K562 (cell line): ENCODE results near the gene QPRT. TPM values are rescaled to one million over a fixed set of nuclear protein-coding genes. Genes with fewer than 3 reads are reported as not detected.

Experiments used
- ARID4B ChIP-seq: sonication (generic); formaldehyde crosslinking; IDR thresholded peaks from 2 replicates; pipeline ENCODE4 v1.8.0; 2022; ENCODE audit warnings: mild to moderate bottlenecking, missing genetic modification reagents
- BACH1 ChIP-seq: fragments of 200-800 bp; sonication (Bioruptor generic); IDR thresholded peaks from 2 replicates; pipeline ENCODE4 v1.6.1; 2016; ENCODE audit warnings: missing genetic modification characterization, missing compliant biosample characterization
- E2F1 ChIP-seq: sonication (generic); formaldehyde crosslinking; IDR thresholded peaks from 2 replicates; pipeline ENCODE4 v1.8.1; 2023; ENCODE audit warnings: mild to moderate bottlenecking, missing genetic modification reagents, moderate library complexity
- HDAC2 ChIP-seq: fragments of 450-650 bp; IDR thresholded peaks from 2 replicates; pipeline ENCODE4 v1.6.1; 2016; ENCODE audit warnings: mild to moderate bottlenecking
- HNRNPL ChIP-seq: fragments of 200-400 bp; formaldehyde crosslinking; IDR thresholded peaks from 2 replicates; pipeline ENCODE4 v1.6.1; 2017; ENCODE audit warnings: low read depth, mild to moderate bottlenecking, low read length
- NR2C2 ChIP-seq, 2 experiments: fragments of 200-800 bp in 1 of 2; sonication (Bioruptor generic) in 1 of 2; sonication (generic) in 1 of 2; formaldehyde crosslinking in 1 of 2; IDR thresholded peaks; 2 replicates each; pipeline versions ENCODE4 v1.6.1 to v1.8.0; 2016 to 2022; ENCODE audit warnings: mild to moderate bottlenecking in 1 of 2, missing compliant biosample characterization in 1 of 2, missing genetic modification characterization in 1 of 2, missing genetic modification reagents in 1 of 2
- SIN3B ChIP-seq: fragments of 450-650 bp; IDR thresholded peaks from 2 replicates; pipeline ENCODE4 v1.6.1; 2017; ENCODE audit warnings: low read depth, mild to moderate bottlenecking, moderate library complexity
- SP1 ChIP-seq: sonication (generic); formaldehyde crosslinking; IDR thresholded peaks from 2 replicates; pipeline ENCODE4 v1.8.1; 2022; ENCODE audit warnings: mild to moderate bottlenecking, missing genetic modification reagents
- SP2 ChIP-seq: IDR thresholded peaks from 2 replicates; pipeline ENCODE4 v1.6.1; 2011; ENCODE audit warnings: mild to moderate bottlenecking, low read depth, low read length, moderate library complexity; ENCODE audit not compliant: poor library complexity, severe bottlenecking; ENCODE audit errors: extremely low read depth
- USF1 ChIP-seq: sonication (generic); formaldehyde crosslinking; IDR thresholded peaks from 2 replicates; pipeline ENCODE4 v1.9.0; 2022; ENCODE audit warnings: mild to moderate bottlenecking, missing genetic modification reagents
- ZNF140 ChIP-seq: fragments of 250-450 bp; sonication (Bioruptor Pico); IDR thresholded peaks from 2 replicates; pipeline ENCODE4 v1.8.0; 2021; ENCODE audit warnings: moderate library complexity, mild to moderate bottlenecking, inconsistent platforms
- ZNF175 ChIP-seq: fragments of 200-800 bp; sonication (Bioruptor generic); IDR thresholded peaks from 2 replicates; pipeline ENCODE4 v1.6.1; 2016; ENCODE audit warnings: low read depth, mild to moderate bottlenecking, missing genetic modification characterization, missing compliant biosample characterization
- ZNF436 ChIP-seq: fragments of 250-450, 450-650 bp; sonication (Bioruptor Pico); formaldehyde crosslinking; IDR thresholded peaks from 2 replicates; pipeline ENCODE4 v1.7.0; 2020; ENCODE audit warnings: mild to moderate bottlenecking
- ZNF740 ChIP-seq, 3 experiments: fragments of 200-800 bp in 1 of 3; sonication (Bioruptor generic) in 1 of 3; sonication (generic) in 1 of 3; formaldehyde crosslinking in 1 of 3; IDR thresholded peaks; 2 replicates each; pipeline versions ENCODE4 v1.6.1 to v1.8.0; 2016 to 2022; ENCODE audit warnings: mild to moderate bottlenecking in 2 of 3, missing compliant biosample characterization in 2 of 3, missing genetic modification characterization in 2 of 3, missing genetic modification reagents in 1 of 3
- polyA plus RNA-seq, 8 experiments: library from polyadenylated mRNA; depleted of rRNA in 4 of 8; stranded (reverse) in 5 of 8; unstranded in 3 of 8; fragments of >200 nt; fragmentation: Nextera tagmentation in 2 of 8; fragmentation: Illumina TruSeq in 1 of 8; extraction: Ambion mirVana in 2 of 8; extraction: Trizol in 1 of 8; gene quantifications; 2 replicates each; pipeline versions ENCODE4 v1.2.1 to v1.2.3, GENCODE V29; 2011 to 2014; ENCODE audit warnings: inconsistent platforms in 1 of 8, missing spikeins in 1 of 8
- total RNA-seq, 7 experiments: library from RNA; depleted of rRNA in 6 of 7; stranded (reverse); fragments of >200 nt in 6 of 7; fragmentation: Illumina TruSeq in 2 of 7; extraction: Trizol in 2 of 7; gene quantifications; 2 replicates each; pipeline versions ENCODE4 v1.2.1 to v1.2.3, GENCODE V29; 2011 to 2021; ENCODE audit warnings: low replicate concordance in 1 of 7

Gene QPRT
- total and polyA plus RNA-seq, 9 of the 15 experiments (the other 6 are each of a cell fraction or from before 2014, with no cell fraction given), result 7.7 to 112 (median 64.1) TPM

GRCh38 chr16:29700253-29700987 is 21.4 kb downstream of the QPRT start (continued):
- TF ChIP-seq E2F1 (no peak), ZNF740 (CRISPR knock-in tag; IDR thresholded peaks at IDR 0.05) (no peak), ZNF740 (tag; IDR thresholded peaks at IDR 0.05) (no peak), USF1 (no peak), SP1 (CRISPR knock-in tag) (no peak), BACH1 (no peak), ARID4B (no peak), ZNF436 (CRISPR knock-in tag) (no peak), ZNF140 (no peak), HNRNPL (no peak), HDAC2 (no peak), ZNF175 (CRISPR knock-in tag) (no peak), SP2 (no peak), SIN3B (no peak), NR2C2 (CRISPR knock-in tag; IDR thresholded peaks at IDR 0.05) (no peak), NR2C2 (tag; IDR thresholded peaks at IDR 0.05) (no peak)
